ENCODE results near the gene KRTAP13-1. TPM values are rescaled to one million over a fixed set of nuclear protein-coding genes. Genes with fewer than 3 reads are reported as not detected.

The KRTAP13-1 gene
- total RNA-seq, 1 experiment from 2014 or later, result not detected

DNA sequence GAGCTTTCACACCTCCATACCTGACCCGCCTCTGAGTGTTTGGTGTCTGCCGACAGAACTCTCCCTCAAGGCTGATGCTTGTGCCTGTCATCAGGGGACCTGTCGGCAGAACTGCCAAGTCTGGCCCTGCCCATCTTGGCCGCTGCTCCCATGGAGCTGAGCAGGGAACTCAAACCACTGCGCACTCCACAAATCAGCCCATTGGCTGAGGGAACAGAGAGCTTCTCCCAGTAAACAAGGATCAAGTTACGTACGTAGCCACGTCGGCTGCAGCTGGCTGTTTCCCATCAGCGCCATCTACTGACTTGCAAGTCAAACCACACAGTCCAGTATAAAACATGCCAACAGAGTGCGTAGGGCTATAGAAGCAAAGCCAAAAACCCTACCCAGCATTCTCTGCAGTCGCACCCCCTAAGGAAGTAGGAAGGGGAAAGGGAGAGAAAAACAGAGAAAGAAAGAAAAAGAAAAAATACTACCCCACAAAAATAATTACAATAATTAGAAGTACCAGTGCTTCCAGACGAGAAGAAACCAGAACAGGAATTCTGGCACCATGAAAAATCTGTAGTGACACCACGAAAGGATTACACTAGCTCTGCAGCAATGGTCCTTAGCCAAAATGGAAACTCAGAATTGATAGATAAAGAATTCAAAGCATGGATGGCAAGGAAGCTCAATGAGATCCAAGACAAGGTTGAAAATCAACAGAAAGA lies 13.1 kb downstream of the KRTAP13-1 start:
- H3K9me2 ChIP-seq (ENCODE audit: insufficient read depth), result no peaks in the 10 kb centered on the region
- no peaks in the 10 kb centered on the region for H3K9me3 ChIP-seq (ENCODE audit: insufficient read depth, low read depth)
- H3K4me3 ChIP-seq, result no peak overlapping the region
- no TSS peak for BruUV-seq (replicated peaks)
- TF ChIP-seq, protein P1, sequence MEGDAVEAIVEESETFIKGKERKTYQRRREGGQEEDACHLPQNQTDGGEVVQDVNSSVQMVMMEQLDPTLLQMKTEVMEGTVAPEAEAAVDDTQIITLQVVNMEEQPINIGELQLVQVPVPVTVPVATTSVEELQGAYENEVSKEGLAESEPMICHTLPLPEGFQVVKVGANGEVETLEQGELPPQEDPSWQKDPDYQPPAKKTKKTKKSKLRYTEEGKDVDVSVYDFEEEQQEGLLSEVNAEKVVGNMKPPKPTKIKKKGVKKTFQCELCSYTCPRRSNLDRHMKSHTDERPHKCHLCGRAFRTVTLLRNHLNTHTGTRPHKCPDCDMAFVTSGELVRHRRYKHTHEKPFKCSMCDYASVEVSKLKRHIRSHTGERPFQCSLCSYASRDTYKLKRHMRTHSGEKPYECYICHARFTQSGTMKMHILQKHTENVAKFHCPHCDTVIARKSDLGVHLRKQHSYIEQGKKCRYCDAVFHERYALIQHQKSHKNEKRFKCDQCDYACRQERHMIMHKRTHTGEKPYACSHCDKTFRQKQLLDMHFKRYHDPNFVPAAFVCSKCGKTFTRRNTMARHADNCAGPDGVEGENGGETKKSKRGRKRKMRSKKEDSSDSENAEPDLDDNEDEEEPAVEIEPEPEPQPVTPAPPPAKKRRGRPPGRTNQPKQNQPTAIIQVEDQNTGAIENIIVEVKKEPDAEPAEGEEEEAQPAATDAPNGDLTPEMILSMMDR (conservative IDR thresholded peaks at IDR 0.05), result peak; percentile 51; the same call in 1 of the 2 replicates
- TF ChIP-seq EZH2 (IDR thresholded peaks at IDR 0.05; ENCODE audit: low read depth), result no peak
- intact Hi-C loops (cut with micrococcal nuclease; ENCODE audit: unreplicated experiment), result loop anchor here (5.0 to 10.0 kb wide), 3 partner anchors 67 to 367 kb away; no protein-coding TSS in a partner anchor
- POLR2A ChIA-PET (ENCODE audit: unreplicated experiment), result interaction anchor here (0.6 kb wide), 1 partner anchor 198 kb away, joined by 3 read pairs; no protein-coding TSS in a partner anchor
- H3K4me1 ChIP-seq (replicated peaks; ENCODE audit: insufficient read depth), result no peaks in the 10 kb centered on the region
- H2AFZ ChIP-seq, result no peak overlapping the region
- H3K4me2 ChIP-seq, result peak overlapping the region; percentile 50
- H3K79me2 ChIP-seq (ENCODE audit: low read depth), result no peaks in the 10 kb centered on the region
- no peak overlapping the region for H3K27ac ChIP-seq
- no peaks in the 10 kb centered on the region for H3F3A ChIP-seq (ENCODE audit: insufficient read depth, low read depth)
- no peaks in the 10 kb centered on the region for H4K20me1 ChIP-seq (ENCODE audit: insufficient read depth)
- H3K36me3 ChIP-seq (ENCODE audit: low read depth), result no peaks in the 10 kb centered on the region
- DNase-seq, result peak; percentile 46 to 49
- no peaks in the 10 kb centered on the region for H3K27me3 ChIP-seq (ENCODE audit: insufficient read depth, low read depth)
- CTCF ChIA-PET, result interaction anchor here (0.7 kb wide), 1 partner anchor 15 kb away, joined by 3 read pairs; no protein-coding TSS in a partner anchor

DNA sequence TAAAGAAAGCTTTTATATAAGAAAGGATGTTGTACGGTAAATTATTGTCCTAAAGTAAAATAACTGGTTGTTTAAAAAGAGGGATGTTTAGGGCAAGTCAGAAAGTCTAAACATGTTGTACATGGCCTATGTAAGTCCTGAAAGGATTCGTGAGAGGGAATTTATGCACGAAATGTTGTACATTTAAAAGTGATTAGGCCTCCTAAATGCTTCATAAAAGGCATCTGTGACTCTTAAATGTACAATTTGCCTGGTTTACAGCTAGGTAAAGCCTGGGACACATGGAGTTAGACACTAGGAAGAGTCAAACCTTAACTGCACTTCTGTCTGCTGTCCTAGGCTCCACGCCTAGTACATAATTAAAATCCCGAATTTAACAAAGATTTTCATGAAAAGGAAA lies 20.2 kb downstream of the KRTAP13-1 start:
- Histone ChIP-seq H3K36me3 (ENCODE audit: low read depth) (no peaks in the 10 kb centered on the region), H3K27ac (no peak overlapping the region)

DNA sequence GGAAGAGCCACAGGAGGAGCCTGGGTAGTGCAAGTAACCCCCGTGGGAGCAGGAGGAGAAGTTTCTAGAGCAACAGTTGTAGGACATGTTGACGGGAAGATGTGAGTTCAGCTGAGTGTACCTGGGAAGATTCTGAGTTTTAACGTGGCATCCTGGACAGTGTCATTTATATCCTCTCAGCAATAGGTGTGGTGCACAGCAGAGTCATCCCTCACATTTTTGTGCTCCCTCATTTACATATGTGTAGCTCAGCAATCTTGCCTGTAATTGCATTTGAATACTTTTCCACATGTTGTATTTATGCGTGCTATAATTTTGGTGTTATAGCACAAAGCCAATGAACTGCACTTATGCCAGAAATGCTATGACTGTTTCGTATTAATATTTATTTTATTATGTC lies 30.0 kb downstream of the KRTAP13-1 start, which contains the start of gene KRTAP13-3:
KRTAP13-3 (minus strand) TSS at position 101 of the 400 bp plus-strand sequence; CDS start at position 87, 14 bp downstream.
- BruUV-seq (replicated peaks), result no TSS peak
- no peak within 1 kb of the TSS for H3K4me3 ChIP-seq
- ChIA-PET CTCF (no interaction called here), POLR2A (ENCODE audit: unreplicated experiment) (no interaction called here)
- no peak for TF ChIP-seq EZH2 (IDR thresholded peaks at IDR 0.05; ENCODE audit: low read depth)
- TF ChIP-seq, protein P1 (conservative IDR thresholded peaks at IDR 0.05), result no peak
- no peaks in the 10 kb centered on the region for H3F3A ChIP-seq (ENCODE audit: insufficient read depth, low read depth)
- no peaks in the 10 kb centered on the region for H3K36me3 ChIP-seq (ENCODE audit: low read depth)
- no peaks in the 10 kb centered on the region for H3K9me3 ChIP-seq (ENCODE audit: insufficient read depth, low read depth)
- no peaks in the 10 kb centered on the region for H3K4me1 ChIP-seq (replicated peaks; ENCODE audit: insufficient read depth)
- H3K9me2 ChIP-seq (ENCODE audit: insufficient read depth), result no peaks in the 10 kb centered on the region
- no peaks in the 10 kb centered on the region for H3K27me3 ChIP-seq (ENCODE audit: insufficient read depth, low read depth)
- H2AFZ ChIP-seq, result no peak within 1 kb of the TSS
- H3K4me2 ChIP-seq, result no peak within 1 kb of the TSS
- DNase-seq, result no peak
- H4K20me1 ChIP-seq (ENCODE audit: insufficient read depth), result no peaks in the 10 kb centered on the region
- H3K79me2 ChIP-seq (ENCODE audit: low read depth), result no peaks in the 10 kb centered on the region
- intact Hi-C loops (cut with micrococcal nuclease; ENCODE audit: unreplicated experiment), result no loop called here
- H3K27ac ChIP-seq, result no peak within 1 kb of the TSS

More for the DNA sequence above, 20.2 kb downstream of the KRTAP13-1 start:
- H3K9me2 ChIP-seq (ENCODE audit: insufficient read depth), result no peaks in the 10 kb centered on the region
- no peaks in the 10 kb centered on the region for H3K27me3 ChIP-seq (ENCODE audit: insufficient read depth, low read depth)
- ChIA-PET POLR2A (ENCODE audit: unreplicated experiment) (no interaction called here), CTCF (no interaction called here)
- TF ChIP-seq, protein P1 (conservative IDR thresholded peaks at IDR 0.05), result no peak
- no peak for TF ChIP-seq EZH2 (IDR thresholded peaks at IDR 0.05; ENCODE audit: low read depth)
- H3K79me2 ChIP-seq (ENCODE audit: low read depth), result no peaks in the 10 kb centered on the region
- H3K4me3 ChIP-seq, result no peak overlapping the region
- no peaks in the 10 kb centered on the region for H3F3A ChIP-seq (ENCODE audit: insufficient read depth, low read depth)
- no peaks in the 10 kb centered on the region for H3K4me1 ChIP-seq (replicated peaks; ENCODE audit: insufficient read depth)
- no peaks in the 10 kb centered on the region for H4K20me1 ChIP-seq (ENCODE audit: insufficient read depth)
- no peaks in the 10 kb centered on the region for H3K9me3 ChIP-seq (ENCODE audit: insufficient read depth, low read depth)
- intact Hi-C loops (cut with micrococcal nuclease; ENCODE audit: unreplicated experiment), result no loop called here
- DNase-seq, result no peak
- H2AFZ ChIP-seq, result no peak overlapping the region
- no peak overlapping the region for H3K4me2 ChIP-seq
- BruUV-seq (replicated peaks), result no TSS peak
